ENCODE measurements around the gene IRF2BP2. TPM values are rescaled to one million over a fixed set of nuclear protein-coding genes. Genes with fewer than 3 reads are reported as not detected.
"Not testable (repeated sequence)": the region's sequence is repeated elsewhere in the genome, so short reads cannot be mapped to it uniquely, and the experiment has no call there.

IRF2BP2 gene
- total RNA-seq, 2 donors from 2014 or later, result 74.5 to 76.3 TPM

GRCh38 chr1:234598974-234599616 lies 10.9 kb downstream of the IRF2BP2 start:
- H3K36me3 ChIP-seq, result no peaks in the 10 kb centered on the region
- peaks cover 0 to 55% of the 10 kb centered on the region in 2 donors for H3K4me1 ChIP-seq
- H3K4me3 ChIP-seq, result peak overlapping the region; percentile 31 to 51
- H3K27ac ChIP-seq, result peak overlapping the region; percentile 100
- no peak for TF ChIP-seq CTCF (IDR thresholded peaks at IDR 0.05)
- H3K27me3 ChIP-seq, result no peaks in the 10 kb centered on the region
- peak; percentile 82 for DNase-seq (ENCODE audit: low spot score)
- no peaks in the 10 kb centered on the region for H3K9me3 ChIP-seq

GRCh38 chr1:234597894-234598293 lies 12.1 kb downstream of the IRF2BP2 start:
- H3K4me1 ChIP-seq, result peaks cover 0 to 43% of the 10 kb centered on the region in 2 donors
- H3K27ac ChIP-seq, result peak overlapping the region; percentile 100
- DNase-seq (ENCODE audit: low spot score), result peak; percentile 74
- no peaks in the 10 kb centered on the region for H3K27me3 ChIP-seq
- H3K9me3 ChIP-seq, result no peaks in the 10 kb centered on the region
- peak; percentile 43 to 71 for TF ChIP-seq CTCF (IDR thresholded peaks at IDR 0.05)
- no peak overlapping the region for H3K4me3 ChIP-seq
- H3K36me3 ChIP-seq, result no peaks in the 10 kb centered on the region

- no peak for TF ChIP-seq CTCF (IDR thresholded peaks at IDR 0.05)
- no peak for DNase-seq (ENCODE audit: low spot score)
- Histone ChIP-seq H3K4me3 (no peak overlapping the region), H3K27ac (no peak overlapping the region), H3K36me3 (no peaks in the 10 kb centered on the region), H3K27me3 (no peaks in the 10 kb centered on the region), H3K9me3 (no peaks in the 10 kb centered on the region), H3K4me1 (peaks cover 0 to 23% of the 10 kb centered on the region in 2 donors)
These were observed 14.1 kb downstream of the IRF2BP2 start for GRCh38 chr1:234595899-234596298.

- not testable (repeated sequence) for DNase-seq (ENCODE audit: low spot score); H3K36me3 ChIP-seq; H3K9me3 ChIP-seq; H3K27me3 ChIP-seq; H3K4me3 ChIP-seq; H3K27ac ChIP-seq
- H3K4me1 ChIP-seq, result peaks cover 0 to 23% of the 10 kb centered on the region in 2 donors
These were observed 15.4 kb downstream of the IRF2BP2 start for GRCh38 chr1:234594575-234594974.

GRCh38 chr1:234593771-234594504 lies 16.0 kb downstream of the IRF2BP2 start:
- Histone ChIP-seq H3K27ac (no peak overlapping the region), H3K36me3 (no peaks in the 10 kb centered on the region), H3K4me3 (no peak overlapping the region), H3K9me3 (no peaks in the 10 kb centered on the region), H3K4me1 (peaks cover 0 to 24% of the 10 kb centered on the region in 2 donors), H3K27me3 (no peaks in the 10 kb centered on the region)
- TF ChIP-seq CTCF (IDR thresholded peaks at IDR 0.05), result no peak
- DNase-seq (ENCODE audit: low spot score), result peak; percentile 54

GRCh38 chr1:234593109-234593508 lies 16.9 kb downstream of the IRF2BP2 start:
- Histone ChIP-seq H3K27ac (no peak overlapping the region), H3K4me1 (peaks cover 0 to 16% of the 10 kb centered on the region in 2 donors), H3K9me3 (no peaks in the 10 kb centered on the region), H3K36me3 (no peaks in the 10 kb centered on the region), H3K27me3 (no peaks in the 10 kb centered on the region), H3K4me3 (no peak overlapping the region)
- DNase-seq (ENCODE audit: low spot score), result no peak
- TF ChIP-seq CTCF (IDR thresholded peaks at IDR 0.05), result no peak
